Neural progenitor cell (in vitro differentiated cells): ENCODE data around the gene LIN28A. TPM values are rescaled to one million over a fixed set of nuclear protein-coding genes. Genes with fewer than 3 reads are reported as not detected.
A peak's percentile ranks its signal among the peaks of the same experiment; 100 is the strongest.

Experiments
- DNase-seq: peaks from one replicate; pipeline ENCODE4 v3.0.0-alpha.2; 2016; ENCODE audit warnings: low spot score
- H2AFZ ChIP-seq: fragments of 200-600 bp; sonication (generic); replicated peaks from 2 replicates; pipeline ENCODE4 v1.6.1; 2016; ENCODE audit warnings: antibody characterized with exemption
- H3F3A ChIP-seq: fragments of 200-600 bp; sonication (generic); 2 replicates; pipeline ENCODE4 v1.6.1; 2016; ENCODE audit warnings: antibody characterized with exemption, low read depth
- H3K27ac ChIP-seq: fragments of 200-600 bp; sonication (generic); 2 replicates; pipeline ENCODE4 v1.5.1; 2016; ENCODE audit warnings: mild to moderate bottlenecking
- H3K27me3 ChIP-seq: fragments of 200-600 bp; sonication (generic); 2 replicates; pipeline ENCODE4 v1.6.1; 2016; ENCODE audit warnings: mild to moderate bottlenecking, moderate library complexity
- H3K36me3 ChIP-seq: fragments of 200-600 bp; sonication (generic); 2 replicates; pipeline ENCODE4 v1.5.1; 2016
- H3K4me1 ChIP-seq: fragments of 200-600 bp; sonication (generic); 2 replicates; pipeline ENCODE4 v1.6.1; 2016; ENCODE audit warnings: mixed run types
- H3K4me2 ChIP-seq: fragments of 200-600 bp; sonication (generic); 2 replicates; pipeline ENCODE4 v1.6.1; 2016
- H3K4me3 ChIP-seq: fragments of 200-600 bp; sonication (generic); 2 replicates; pipeline ENCODE4 v1.5.1; 2016
- H3K79me2 ChIP-seq: fragments of 200-600 bp; sonication (generic); 2 replicates; pipeline ENCODE4 v1.6.1; 2016; ENCODE audit warnings: low read depth
- H3K9ac ChIP-seq: fragments of 200-600 bp; sonication (generic); 2 replicates; pipeline ENCODE4 v1.6.1; 2016
- H3K9me3 ChIP-seq: fragments of 200-600 bp; sonication (generic); 2 replicates; pipeline ENCODE4 v1.5.1; 2016; ENCODE audit warnings: low read depth
- H4K20me1 ChIP-seq: fragments of 200-600 bp; sonication (generic); 2 replicates; pipeline ENCODE4 v1.6.1; 2016; ENCODE audit warnings: low read depth
- H3K27ac Mint-ChIP-seq: 3 replicates; pipeline ENCODE4 v1.8.0; 2021; ENCODE audit warnings: mixed read lengths
- H3K27me3 Mint-ChIP-seq: 2 replicates; pipeline ENCODE4 v1.8.0; 2022; ENCODE audit warnings: low read depth, mild to moderate bottlenecking, inconsistent platforms, moderate library complexity, mixed read lengths; ENCODE audit not compliant: insufficient read depth
- H3K36me3 Mint-ChIP-seq: 3 replicates; pipeline ENCODE4 v1.8.0; 2021; ENCODE audit warnings: mixed read lengths
- H3K4me1 Mint-ChIP-seq: 3 replicates; pipeline ENCODE4 v1.8.0; 2021; ENCODE audit warnings: mixed read lengths
- H3K4me3 Mint-ChIP-seq: 3 replicates; pipeline ENCODE4 v1.8.0; 2021; ENCODE audit warnings: mild to moderate bottlenecking, moderate library complexity, mixed read lengths
- H3K9me3 Mint-ChIP-seq: 3 replicates; pipeline ENCODE4 v1.8.0; 2020; ENCODE audit warnings: mixed read lengths
- CTCF ChIP-seq: fragments of 200-600 bp; sonication (generic); IDR thresholded peaks from 2 replicates; pipeline ENCODE4 v1.5.1; 2017; ENCODE audit warnings: antibody characterized with exemption, mild to moderate bottlenecking
- EZH2 ChIP-seq: fragments of 200-600 bp; sonication (generic); IDR thresholded peaks from 2 replicates; pipeline ENCODE4 v1.6.1; 2017; ENCODE audit warnings: antibody characterized with exemption, mild to moderate bottlenecking, moderate library complexity
- EZH2phosphoT487 ChIP-seq: fragments of 200-600 bp; sonication (generic); IDR thresholded peaks from 2 replicates; pipeline ENCODE4 v1.6.1; 2017; ENCODE audit warnings: antibody characterized with exemption
- total RNA-seq: library from RNA; depleted of rRNA; stranded (reverse); fragments of >200 nt; gene quantifications from 2 replicates; pipeline ENCODE4 v1.2.3, GENCODE V29; 2015; ENCODE audit warnings: low replicate concordance

LIN28A gene
- total RNA-seq, 1 donor from 2014 or later: 1,384 TPM

- Histone ChIP-seq H2AFZ (no peak overlapping the region), H3K36me3 (peaks cover 21% of the 10 kb centered on the region), H3K4me1 (peaks cover 53% of the 10 kb centered on the region), H3K4me2 (peak overlapping the region; percentile 99), H3F3A (peaks cover 75% of the 10 kb centered on the region), H3K9ac (no peak overlapping the region), H3K9me3 (no peaks in the 10 kb centered on the region), H3K4me3 (peak overlapping the region; percentile 95), H3K79me2 (peaks cover 48% of the 10 kb centered on the region), H3K27me3 (no peaks in the 10 kb centered on the region), H4K20me1 (peaks cover 73% of the 10 kb centered on the region), H3K27ac (no peak overlapping the region)
- H3K27me3 Mint-ChIP-seq: no peaks in the 10 kb centered on the region
- TF ChIP-seq CTCF (no peak), EZH2phosphoT487 (no peak), EZH2 (no peak)
- no peaks in the 10 kb centered on the region for H3K9me3 Mint-ChIP-seq
- no peak for DNase-seq
- peak overlapping the region; percentile 97 for H3K4me3 Mint-ChIP-seq
- peak overlapping the region; percentile 34 for H3K27ac Mint-ChIP-seq
- peaks cover 64% of the 10 kb centered on the region for H3K4me1 Mint-ChIP-seq
- H3K36me3 Mint-ChIP-seq: peaks cover 36% of the 10 kb centered on the region
These were observed 60.4 kb downstream of the LIN28A start for GRCh38 chr1:26470878-26471497.

GRCh38 chr1:26471498-26472319, 61.1 kb downstream of the LIN28A start:
- Histone ChIP-seq H3K27ac (peak overlapping the region; percentile 99), H3K27me3 (no peaks in the 10 kb centered on the region), H3K36me3 (peaks cover 26% of the 10 kb centered on the region), H2AFZ (no peak overlapping the region), H3K4me1 (peaks cover 53% of the 10 kb centered on the region), H3K9me3 (no peaks in the 10 kb centered on the region), H3K9ac (no peak overlapping the region), H3K4me2 (peak overlapping the region; percentile 99), H3K4me3 (peak overlapping the region; percentile 95), H3F3A (peaks cover 82% of the 10 kb centered on the region), H3K79me2 (peaks cover 53% of the 10 kb centered on the region), H4K20me1 (peaks cover 80% of the 10 kb centered on the region)
- H3K4me1 Mint-ChIP-seq: peaks cover 65% of the 10 kb centered on the region
- TF ChIP-seq CTCF: no peak
- TF ChIP-seq EZH2phosphoT487: no peak
- TF ChIP-seq EZH2: no peak
- H3K4me3 Mint-ChIP-seq: peak overlapping the region; percentile 97
- peak overlapping the region; percentile 53 for H3K27ac Mint-ChIP-seq
- no peaks in the 10 kb centered on the region for H3K27me3 Mint-ChIP-seq
- H3K36me3 Mint-ChIP-seq: peaks cover 40% of the 10 kb centered on the region
- DNase-seq: peak; percentile 90
- no peaks in the 10 kb centered on the region for H3K9me3 Mint-ChIP-seq

GRCh38 chr1:26472320-26472900, 61.8 kb downstream of the LIN28A start, which contains the start of gene HMGN2:
Gene HMGN2 (plus strand): TSS chr1:26472440. CDS start chr1:26472613, 173 bp downstream.
- Histone ChIP-seq H3K27me3 (no peaks in the 10 kb centered on the region), H3K4me2 (peak within 1 kb of the TSS; percentile 99), H3K4me3 (peak within 1 kb of the TSS; percentile 95), H3K9ac (peak within 1 kb of the TSS; percentile 98), H3K4me1 (peaks cover 53% of the 10 kb centered on the region), H2AFZ (no peak within 1 kb of the TSS), H4K20me1 (peaks cover 82% of the 10 kb centered on the region), H3K27ac (peak within 1 kb of the TSS; percentile 99), H3K36me3 (peaks cover 26% of the 10 kb centered on the region), H3F3A (peaks cover 88% of the 10 kb centered on the region), H3K79me2 (peaks cover 54% of the 10 kb centered on the region), H3K9me3 (no peaks in the 10 kb centered on the region)
- peak within 1 kb of the TSS; percentile 99 for H3K27ac Mint-ChIP-seq
- peaks cover 41% of the 10 kb centered on the region for H3K36me3 Mint-ChIP-seq
- no peaks in the 10 kb centered on the region for H3K9me3 Mint-ChIP-seq
- peaks cover 64% of the 10 kb centered on the region for H3K4me1 Mint-ChIP-seq
- TF ChIP-seq EZH2phosphoT487 (no peak), CTCF (no peak), EZH2 (no peak)
- peak; percentile 94 for DNase-seq
- H3K4me3 Mint-ChIP-seq: peak within 1 kb of the TSS; percentile 97
- peaks cover under 1% of the 10 kb centered on the region for H3K27me3 Mint-ChIP-seq
